Activated naive CD4-positive, alpha-beta T cell treated with anti-CD3 and anti-CD28 coated beads for 36 hours (primary cell): ENCODE measurements around the gene LRRFIP1. TPM values are rescaled to one million over a fixed set of nuclear protein-coding genes. Genes with fewer than 3 reads are reported as not detected.

Source experiments
- CTCF ChIA-PET: fragments of 350-600 bp; sonication (Branson Sonifier 250); formaldehyde crosslinking; loops from one replicate; lab custom pipeline; 2021; ENCODE audit warnings: antibody characterized with exemption; lab: Charles Lee
- DNase-seq: peaks from one replicate; pipeline ENCODE4 v3.0.0-alpha.2; 2020
- H3K27ac Mint-ChIP-seq: one replicate; pipeline ENCODE4 v1.8.0; 2021; ENCODE audit warnings: mild to moderate bottlenecking, mixed read lengths
- H3K27me3 Mint-ChIP-seq: one replicate; pipeline ENCODE4 v1.8.0; 2021; ENCODE audit warnings: low read depth, mixed read lengths
- H3K36me3 Mint-ChIP-seq: one replicate; pipeline ENCODE4 v1.8.0; 2021; ENCODE audit warnings: low read depth, mixed read lengths
- H3K4me1 Mint-ChIP-seq: one replicate; pipeline ENCODE4 v1.8.0; 2021; ENCODE audit warnings: low read depth, mixed read lengths
- H3K4me3 Mint-ChIP-seq: one replicate; pipeline ENCODE4 v1.8.0; 2021; ENCODE audit warnings: mild to moderate bottlenecking, moderate library complexity, mixed read lengths
- H3K9me3 Mint-ChIP-seq: one replicate; pipeline ENCODE4 v1.8.0; 2021; ENCODE audit warnings: mixed read lengths
- intact Hi-C: fragments of 100-400 bp; cut with micrococcal nuclease; formaldehyde crosslinking; loops from one replicate; pipeline ENCODE4 v1.15.1; 2023
- total RNA-seq, 2 experiments: library from RNA; stranded (reverse); gene quantifications; one replicate each; pipeline ENCODE4 v1.2.3, GENCODE V29; 2021

Gene LRRFIP1
- total RNA-seq, 2 experiments from 2014 or later = 154 to 155 TPM

DNA sequence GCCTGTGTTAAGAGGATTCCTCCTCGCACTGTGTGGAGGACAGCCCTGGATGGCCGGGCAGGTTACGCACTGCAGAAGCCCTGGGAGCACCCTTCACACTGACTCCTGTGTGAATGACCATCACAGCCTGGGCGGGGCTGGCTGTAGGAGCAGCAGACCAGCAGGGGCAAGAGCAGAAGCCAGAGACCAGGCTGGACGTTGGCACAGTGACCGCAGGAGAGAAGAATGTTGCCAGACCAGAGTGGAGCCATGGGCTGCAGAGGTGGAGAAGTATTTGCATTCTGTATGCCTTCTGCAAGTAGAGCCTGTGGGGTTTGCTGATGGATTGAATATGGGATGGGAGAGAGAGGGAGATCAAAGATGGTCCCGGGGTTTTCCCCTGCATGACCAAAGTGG, 23.1 kb downstream of the LRRFIP1 start:
- Mint-ChIP-seq H3K9me3 (peaks cover 3% of the 10 kb centered on the region), H3K36me3 (peaks cover 2% of the 10 kb centered on the region), H3K27me3 (no peaks in the 10 kb centered on the region), H3K4me1 (peaks cover 8% of the 10 kb centered on the region), H3K27ac (no peak overlapping the region), H3K4me3 (no peak overlapping the region)
- DNase-seq = no peak
- CTCF ChIA-PET = no interaction called here
- intact Hi-C loops = no loop called here

GRCh38 chr2:237651761-237652160, 24.4 kb downstream of the LRRFIP1 start:
- Mint-ChIP-seq H3K27ac (no peak overlapping the region), H3K9me3 (peaks cover 3% of the 10 kb centered on the region), H3K4me1 (peaks cover 11% of the 10 kb centered on the region), H3K4me3 (no peak overlapping the region), H3K27me3 (no peaks in the 10 kb centered on the region), H3K36me3 (peaks cover 2% of the 10 kb centered on the region)
- CTCF ChIA-PET = no interaction called here
- no peak for DNase-seq
- intact Hi-C loops = no loop called here

- intact Hi-C loops = no loop called here
- Mint-ChIP-seq H3K4me1 (peaks cover 11% of the 10 kb centered on the region), H3K36me3 (peaks cover 2% of the 10 kb centered on the region), H3K9me3 (peaks cover 3% of the 10 kb centered on the region), H3K4me3 (no peak overlapping the region), H3K27ac (no peak overlapping the region), H3K27me3 (no peaks in the 10 kb centered on the region)
- DNase-seq = no peak
- CTCF ChIA-PET = interaction anchor here (0.6 kb wide), 1 partner anchor 92 kb away, joined by 4 read pairs; no protein-coding TSS in a partner anchor
Observed at GRCh38 chr2:237652181-237652580, 24.8 kb downstream of the LRRFIP1 start.

GRCh38 chr2:237652854-237653253, 25.5 kb downstream of the LRRFIP1 start:
- H3K27ac Mint-ChIP-seq = no peak overlapping the region
- CTCF ChIA-PET = interaction anchor here (0.6 kb wide), 1 partner anchor 92 kb away, joined by 4 read pairs; no protein-coding TSS in a partner anchor
- H3K4me1 Mint-ChIP-seq = peaks cover 11% of the 10 kb centered on the region
- H3K9me3 Mint-ChIP-seq = peaks cover 3% of the 10 kb centered on the region
- H3K36me3 Mint-ChIP-seq = peaks cover 2% of the 10 kb centered on the region
- H3K27me3 Mint-ChIP-seq = no peaks in the 10 kb centered on the region
- H3K4me3 Mint-ChIP-seq = no peak overlapping the region
- no peak for DNase-seq
- intact Hi-C loops = no loop called here

GRCh38 chr2:237653776-237654558, 26.6 kb downstream of the LRRFIP1 start:
- Mint-ChIP-seq H3K27me3 (no peaks in the 10 kb centered on the region), H3K36me3 (peaks cover 2% of the 10 kb centered on the region), H3K4me1 (peaks cover 11% of the 10 kb centered on the region), H3K9me3 (peaks cover 3% of the 10 kb centered on the region), H3K4me3 (no peak overlapping the region), H3K27ac (no peak overlapping the region)
- CTCF ChIA-PET = interaction anchor here (0.7 kb wide), 2 partner anchors 121 to 127 kb away, joined by 3 read pairs; no protein-coding TSS in a partner anchor
- intact Hi-C loops = no loop called here
- DNase-seq = no peak

GRCh38 chr2:237657063-237657462, 29.7 kb downstream of the LRRFIP1 start:
- H3K36me3 Mint-ChIP-seq = no peaks in the 10 kb centered on the region
- CTCF ChIA-PET = no interaction called here
- H3K4me3 Mint-ChIP-seq = no peak overlapping the region
- H3K4me1 Mint-ChIP-seq = peaks cover 11% of the 10 kb centered on the region
- no peaks in the 10 kb centered on the region for H3K27me3 Mint-ChIP-seq
- no peak for DNase-seq
- peaks cover 3% of the 10 kb centered on the region for H3K9me3 Mint-ChIP-seq
- intact Hi-C loops = no loop called here
- no peak overlapping the region for H3K27ac Mint-ChIP-seq

GRCh38 chr2:237660381-237660900, 33.1 kb downstream of the LRRFIP1 start:
- H3K9me3 Mint-ChIP-seq = no peaks in the 10 kb centered on the region
- no peak overlapping the region for H3K4me3 Mint-ChIP-seq
- H3K4me1 Mint-ChIP-seq = peaks cover 10% of the 10 kb centered on the region
- intact Hi-C loops = no loop called here
- no peaks in the 10 kb centered on the region for H3K27me3 Mint-ChIP-seq
- DNase-seq = no peak
- no peak overlapping the region for H3K27ac Mint-ChIP-seq
- H3K36me3 Mint-ChIP-seq = no peaks in the 10 kb centered on the region
- CTCF ChIA-PET = interaction anchor here (1.5 kb wide), 1 partner anchor 85 kb away, joined by 6 read pairs; no protein-coding TSS in a partner anchor

DNA sequence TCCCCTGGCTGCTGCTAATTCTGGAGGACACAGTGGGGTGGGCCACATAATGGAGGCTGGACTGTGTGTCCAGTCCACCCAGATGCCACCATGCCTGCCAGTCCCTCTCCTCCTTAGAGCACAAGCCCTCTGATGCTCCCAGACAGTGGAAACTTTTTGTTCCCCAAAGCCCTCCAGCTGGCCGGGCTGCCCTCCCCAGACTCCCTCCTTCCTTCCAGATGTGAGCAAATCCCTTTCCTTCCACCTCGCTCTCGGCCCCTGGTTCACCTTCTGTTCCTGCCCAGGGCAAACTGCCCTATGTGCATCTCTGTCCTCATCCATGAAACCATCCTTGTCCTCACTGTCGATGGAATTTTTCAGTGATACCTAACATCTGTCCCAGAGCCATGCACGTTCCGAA, 33.9 kb downstream of the LRRFIP1 start:
- no peaks in the 10 kb centered on the region for H3K9me3 Mint-ChIP-seq
- CTCF ChIA-PET = no interaction called here
- intact Hi-C loops = no loop called here
- no peaks in the 10 kb centered on the region for H3K36me3 Mint-ChIP-seq
- H3K4me1 Mint-ChIP-seq = peaks cover 6% of the 10 kb centered on the region
- DNase-seq = no peak
- H3K27ac Mint-ChIP-seq = no peak overlapping the region
- no peaks in the 10 kb centered on the region for H3K27me3 Mint-ChIP-seq
- no peak overlapping the region for H3K4me3 Mint-ChIP-seq

DNA sequence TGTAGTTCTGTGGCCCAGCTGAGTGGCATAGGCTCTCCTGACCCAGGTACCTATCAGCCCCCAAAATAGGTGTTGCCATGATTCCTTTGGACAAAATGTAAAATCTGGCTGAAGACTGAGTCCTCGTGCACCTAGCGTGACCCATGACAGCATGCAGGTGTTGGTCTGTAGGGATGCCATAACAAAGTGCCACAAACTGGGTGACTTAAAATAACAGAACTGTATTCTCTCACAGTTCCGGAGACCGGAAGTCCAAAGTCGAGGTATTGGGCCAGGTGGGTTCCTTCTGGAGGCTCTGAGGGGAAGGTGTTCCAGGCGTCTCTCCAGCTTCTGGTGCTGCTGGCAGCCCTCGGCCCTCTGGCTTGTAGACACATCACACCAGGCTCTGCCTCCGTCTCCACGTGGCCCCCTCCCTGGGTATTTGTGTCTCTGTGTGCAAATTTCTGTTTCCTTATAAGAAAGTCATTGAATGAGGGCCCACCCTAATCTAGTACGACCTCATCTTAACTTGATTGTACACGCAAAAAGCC, 34.5 kb downstream of the LRRFIP1 start:
- Mint-ChIP-seq H3K36me3 (no peaks in the 10 kb centered on the region), H3K27me3 (no peaks in the 10 kb centered on the region), H3K4me3 (no peak overlapping the region), H3K9me3 (no peaks in the 10 kb centered on the region), H3K27ac (no peak overlapping the region), H3K4me1 (peaks cover 9% of the 10 kb centered on the region)
- CTCF ChIA-PET = no interaction called here
- intact Hi-C loops = no loop called here
- DNase-seq = no peak

DNA sequence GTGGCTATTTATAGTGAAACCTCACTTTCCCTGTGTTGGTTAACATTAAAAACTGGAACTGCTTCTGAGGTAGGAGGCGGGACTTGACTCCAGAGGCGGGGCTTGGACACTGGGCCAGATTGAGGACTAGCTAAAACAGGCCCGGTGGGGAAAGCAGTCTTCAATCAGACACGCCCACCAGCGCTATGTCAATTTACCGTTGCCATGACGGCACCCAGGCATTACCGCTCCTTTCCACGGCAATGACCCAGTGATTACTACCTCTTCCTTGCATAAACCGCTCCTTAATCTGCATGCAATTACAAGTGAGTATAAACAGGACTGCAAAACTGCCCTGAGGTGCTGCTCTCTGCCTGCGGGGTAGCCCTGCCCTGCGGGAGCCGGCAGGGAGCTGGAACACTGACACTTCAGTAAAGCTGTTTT, 35.3 kb downstream of the LRRFIP1 start:
- CTCF ChIA-PET = interaction anchor here (0.8 to 1.0 kb wide), 2 partner anchors 10 to 82 kb away, joined by 3 to 4 read pairs; no protein-coding TSS in a partner anchor
- H3K4me3 Mint-ChIP-seq = no peak overlapping the region
- intact Hi-C loops = no loop called here
- peak; percentile 79 for DNase-seq
- peaks cover 9% of the 10 kb centered on the region for H3K4me1 Mint-ChIP-seq
- H3K36me3 Mint-ChIP-seq = no peaks in the 10 kb centered on the region
- H3K9me3 Mint-ChIP-seq = no peaks in the 10 kb centered on the region
- no peaks in the 10 kb centered on the region for H3K27me3 Mint-ChIP-seq
- H3K27ac Mint-ChIP-seq = no peak overlapping the region

DNA sequence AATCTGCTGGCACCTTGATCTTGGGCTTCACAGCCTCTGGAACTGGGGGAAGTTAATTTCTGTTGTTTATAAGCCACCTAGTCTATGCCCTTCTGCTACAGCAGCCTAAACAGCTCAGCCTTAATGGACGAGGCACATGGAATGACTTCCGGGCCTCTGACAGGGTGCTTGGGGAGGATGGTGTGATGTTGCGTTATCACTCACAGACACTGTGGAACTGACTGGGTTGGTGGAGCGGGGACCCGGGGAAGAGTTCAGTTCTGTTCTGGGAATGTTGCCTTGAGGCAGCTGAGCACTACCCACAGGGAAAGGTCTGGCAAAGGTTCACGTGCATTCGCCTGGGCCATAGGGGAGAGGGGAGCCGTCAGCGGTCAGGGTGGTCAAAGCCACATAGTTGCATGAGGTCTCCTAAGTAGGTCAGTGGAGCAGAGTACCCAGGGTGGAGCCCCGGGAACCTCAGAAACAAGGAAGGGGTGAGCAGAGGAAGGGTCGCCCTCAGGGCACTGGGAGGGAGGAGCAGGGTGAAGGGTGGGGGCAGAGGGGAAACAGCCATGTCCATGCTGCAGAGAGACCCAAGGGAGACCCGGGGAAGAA, 36.2 kb downstream of the LRRFIP1 start:
- Mint-ChIP-seq H3K27me3 (no peaks in the 10 kb centered on the region), H3K9me3 (no peaks in the 10 kb centered on the region), H3K4me3 (no peak overlapping the region), H3K27ac (no peak overlapping the region), H3K36me3 (no peaks in the 10 kb centered on the region), H3K4me1 (peaks cover 9% of the 10 kb centered on the region)
- CTCF ChIA-PET = interaction anchor here (0.8 to 1.0 kb wide), 2 partner anchors 9 to 81 kb away, joined by 3 to 4 read pairs; no protein-coding TSS in a partner anchor
- intact Hi-C loops = no loop called here
- no peak for DNase-seq

DNA sequence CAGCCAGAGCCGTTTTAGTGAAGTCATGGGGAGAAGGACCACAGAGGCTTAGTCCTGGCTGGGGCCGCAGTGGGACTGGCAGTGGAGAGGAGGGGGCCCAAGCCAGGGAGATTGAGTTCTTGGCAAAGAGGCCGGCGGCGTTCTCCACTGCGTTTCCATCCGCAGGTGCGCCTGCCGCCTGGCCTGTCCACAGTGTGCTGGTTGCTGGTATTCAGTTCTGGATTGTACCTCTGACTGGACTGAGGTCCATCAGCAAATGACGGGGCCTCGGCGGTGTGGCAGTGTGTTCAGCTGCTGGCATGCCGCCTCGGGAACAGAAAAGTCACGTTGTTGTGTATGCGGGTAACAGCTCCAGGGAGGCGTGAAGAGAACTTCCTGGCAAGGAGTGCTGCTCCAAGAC, 36.8 kb downstream of the LRRFIP1 start:
- H3K27ac Mint-ChIP-seq = no peak overlapping the region
- CTCF ChIA-PET = no interaction called here
- no peaks in the 10 kb centered on the region for H3K9me3 Mint-ChIP-seq
- no peaks in the 10 kb centered on the region for H3K27me3 Mint-ChIP-seq
- H3K36me3 Mint-ChIP-seq = no peaks in the 10 kb centered on the region
- H3K4me1 Mint-ChIP-seq = peaks cover 9% of the 10 kb centered on the region
- intact Hi-C loops = no loop called here
- no peak overlapping the region for H3K4me3 Mint-ChIP-seq
- no peak for DNase-seq
